Measurements from ENCODE around the gene GIT1. TPM values are rescaled to one million over a fixed set of nuclear protein-coding genes. Genes with fewer than 3 reads are reported as not detected.

GIT1 gene
- total and polyA plus RNA-seq, 2 donors = 14.2 to 32.8 TPM

DNA sequence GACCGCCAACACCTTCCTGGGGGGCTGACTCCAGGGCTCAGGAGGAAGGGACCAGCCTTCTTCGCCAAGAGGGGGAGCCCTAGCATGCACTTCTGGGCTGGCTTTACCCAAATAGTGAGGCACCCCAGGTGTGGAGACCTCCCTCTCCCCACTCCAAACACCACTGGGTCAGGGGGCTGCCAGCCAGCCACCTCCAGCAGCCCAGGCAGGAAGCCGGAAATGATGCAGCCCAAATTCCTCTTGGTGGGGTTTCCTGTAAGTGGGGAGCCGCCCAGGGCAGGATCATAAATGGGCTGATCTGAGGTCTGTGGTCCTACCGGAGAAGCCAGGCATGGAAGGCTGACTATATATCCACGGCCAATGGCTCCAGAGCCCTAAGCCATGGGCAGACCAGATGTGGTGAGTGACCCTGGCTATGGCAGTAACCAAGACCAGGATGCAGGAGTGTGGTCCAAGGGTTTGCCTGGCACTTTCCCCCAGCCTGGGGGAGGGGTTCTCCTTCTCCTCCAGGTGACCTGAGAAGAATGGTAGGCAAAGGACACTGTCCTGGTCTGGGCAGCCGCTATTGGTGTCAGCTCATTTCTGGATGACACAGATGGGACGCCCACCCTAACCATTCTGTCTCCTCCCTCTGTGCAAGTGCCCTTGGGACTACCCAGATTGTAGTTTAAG lies 4.2 kb downstream of the GIT1 start:
- Histone ChIP-seq H3K4me1 (ENCODE audit: insufficient read depth) (no peaks in the 10 kb centered on the region), H3K4me3 (ENCODE audit: low read depth, low read length) (no peak overlapping the region), H3K27ac (ENCODE audit: low read depth) (no peak overlapping the region), H3K36me3 (ENCODE audit: insufficient read depth) (no peaks in the 10 kb centered on the region)
- DNase-seq (ENCODE audit: extremely low spot score) = no peak
- WGBS = 72% methylated on average over 8 of the region's 8 CpGs

DNA sequence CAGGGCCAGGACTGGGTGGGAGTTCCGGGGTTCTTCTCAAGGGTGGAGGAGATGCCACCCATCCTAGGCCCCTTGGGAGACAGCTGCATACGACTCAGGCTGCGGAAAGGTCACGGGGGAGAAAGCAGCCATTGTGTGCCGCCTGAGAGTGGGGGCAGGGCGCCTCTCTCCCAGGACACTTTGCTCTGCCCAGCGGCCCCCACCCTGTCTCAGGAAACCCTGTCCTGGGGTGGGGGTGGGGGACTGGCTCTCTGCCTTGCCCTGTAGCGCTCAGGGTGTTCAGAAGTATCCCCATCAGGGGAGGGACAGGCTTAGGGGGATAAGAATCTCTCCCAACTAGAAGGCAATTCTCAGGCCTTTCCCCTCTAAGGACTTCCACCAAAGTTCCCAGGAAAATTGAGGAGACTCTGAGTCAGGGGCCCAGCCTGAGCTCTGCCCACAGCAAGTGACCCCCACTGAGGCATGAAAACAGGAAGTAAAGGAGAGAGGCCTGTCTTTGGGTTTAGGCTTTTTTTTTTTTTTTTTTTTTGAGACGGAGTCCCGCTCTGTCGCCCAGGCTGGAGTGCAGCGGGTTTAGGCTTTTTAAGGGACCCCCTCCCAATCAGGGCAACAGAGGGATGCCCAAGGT lies 4.9 kb downstream of the GIT1 start:
- no peak for DNase-seq (ENCODE audit: extremely low spot score)
- H3K4me1 ChIP-seq (ENCODE audit: insufficient read depth) = no peaks in the 10 kb centered on the region
- 74% methylated on average over 12 of the region's 12 CpGs for WGBS
- H3K36me3 ChIP-seq (ENCODE audit: insufficient read depth) = no peaks in the 10 kb centered on the region
- H3K27ac ChIP-seq (ENCODE audit: low read depth) = no peak overlapping the region
- H3K4me3 ChIP-seq (ENCODE audit: low read depth, low read length) = no peak overlapping the region

DNA sequence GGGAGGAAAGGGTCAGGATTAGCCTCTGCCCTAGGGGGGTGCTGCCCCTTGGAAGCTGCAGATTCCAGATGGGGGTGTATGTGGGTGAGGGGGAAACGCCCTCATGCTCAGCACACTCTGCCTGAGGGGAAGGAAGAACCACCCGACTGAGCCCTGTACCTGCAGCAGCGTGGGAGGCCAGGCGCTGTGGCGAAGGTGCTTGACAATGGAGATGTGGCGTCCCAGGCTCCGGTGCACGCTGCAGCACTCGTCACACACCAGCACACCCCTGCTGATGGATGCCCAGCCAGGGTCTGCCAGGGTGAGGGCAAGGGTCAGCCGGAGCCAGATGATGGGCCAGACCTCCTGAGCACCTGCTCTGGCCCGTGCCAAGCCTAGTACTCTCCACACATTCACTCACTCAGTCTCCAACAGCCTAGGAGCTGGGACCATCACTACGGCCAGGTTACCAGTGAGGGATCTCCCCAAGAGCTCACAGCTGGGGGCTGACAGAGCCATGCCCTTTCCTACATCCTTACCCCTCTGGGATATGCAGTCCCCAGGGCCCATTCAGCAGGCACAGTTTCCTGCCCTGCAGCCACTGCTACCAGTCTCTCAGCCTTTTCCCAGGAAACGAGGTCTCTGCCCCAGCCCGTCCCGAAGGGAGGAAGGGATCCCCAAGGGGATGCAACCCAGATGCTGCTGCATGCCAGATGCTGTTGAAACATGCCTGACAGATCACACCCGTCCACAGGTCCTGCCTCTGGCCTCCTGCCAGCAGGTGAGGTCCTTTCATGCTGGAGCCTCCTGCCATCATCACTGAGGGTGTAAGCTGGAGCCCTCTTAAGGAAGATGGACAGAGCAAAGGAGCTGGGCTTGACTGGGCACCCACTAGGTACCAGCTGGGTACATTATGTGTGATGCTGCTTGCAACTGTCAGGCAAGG lies 5.9 kb downstream of the GIT1 start:
- H3K36me3 ChIP-seq (ENCODE audit: insufficient read depth) = no peaks in the 10 kb centered on the region
- WGBS = 88% methylated on average over 16 of the region's 16 CpGs
- no peaks in the 10 kb centered on the region for H3K4me1 ChIP-seq (ENCODE audit: insufficient read depth)
- DNase-seq (ENCODE audit: extremely low spot score) = no peak
- no peak overlapping the region for H3K27ac ChIP-seq (ENCODE audit: low read depth)
- no peak overlapping the region for H3K4me3 ChIP-seq (ENCODE audit: low read depth, low read length)

DNA sequence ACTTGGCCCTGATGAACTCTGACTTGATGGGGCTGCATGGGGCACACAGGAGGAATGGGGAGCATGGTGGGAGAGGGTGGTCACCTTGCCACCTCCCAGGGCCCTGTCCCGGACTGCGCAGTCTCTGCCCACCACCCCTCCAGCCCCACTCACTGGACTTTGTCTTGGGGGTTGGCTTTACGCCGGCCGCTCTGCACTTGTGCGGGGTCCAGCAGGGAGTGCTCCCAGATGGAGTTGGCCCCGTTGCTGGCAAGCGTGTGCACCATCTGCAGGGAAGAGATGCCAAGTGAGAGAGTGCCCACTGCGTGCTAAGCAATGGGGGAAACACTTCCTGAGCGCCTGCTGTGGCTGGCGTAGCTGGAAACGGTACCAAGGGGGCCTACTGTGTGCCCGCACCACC lies 6.7 kb downstream of the GIT1 start:
- Histone ChIP-seq H3K4me1 (ENCODE audit: insufficient read depth) (no peaks in the 10 kb centered on the region), H3K4me3 (ENCODE audit: low read depth, low read length) (no peak overlapping the region), H3K27ac (ENCODE audit: low read depth) (no peak overlapping the region), H3K36me3 (ENCODE audit: insufficient read depth) (no peaks in the 10 kb centered on the region)
- no peak for DNase-seq (ENCODE audit: extremely low spot score)
- WGBS = 94% methylated on average over 13 of the region's 13 CpGs

DNA sequence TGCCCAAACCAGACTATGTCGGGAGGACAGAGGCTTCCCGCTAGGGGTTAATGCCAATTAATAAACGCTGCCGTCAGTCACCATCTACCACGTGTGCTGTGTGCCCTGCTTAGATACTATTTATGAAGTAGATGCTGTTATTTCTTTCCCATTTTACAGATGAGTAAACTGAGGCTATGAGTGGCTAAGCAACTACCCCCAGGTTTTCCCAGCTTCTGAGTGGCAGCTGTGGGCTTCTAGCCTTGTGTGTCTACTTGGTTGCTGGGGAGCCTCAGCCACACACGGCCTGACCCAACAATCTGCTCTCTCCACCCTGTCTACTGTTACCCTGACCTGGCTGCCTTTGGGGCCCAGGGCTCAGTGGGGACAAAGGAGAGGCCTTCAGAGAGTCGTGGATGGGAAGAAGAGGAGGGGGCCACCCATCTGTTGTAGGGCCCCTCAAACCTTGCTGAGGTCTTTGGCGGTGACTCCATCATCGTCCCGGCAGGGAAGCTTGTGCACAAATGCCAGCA lies 7.1 kb downstream of the GIT1 start:
- no peaks in the 10 kb centered on the region for H3K36me3 ChIP-seq (ENCODE audit: insufficient read depth)
- no peak overlapping the region for H3K27ac ChIP-seq (ENCODE audit: low read depth)
- H3K4me3 ChIP-seq (ENCODE audit: low read depth, low read length) = no peak overlapping the region
- WGBS = 80% methylated on average over 10 of the region's 10 CpGs
- no peaks in the 10 kb centered on the region for H3K4me1 ChIP-seq (ENCODE audit: insufficient read depth)
- no peak for DNase-seq (ENCODE audit: extremely low spot score)

DNA sequence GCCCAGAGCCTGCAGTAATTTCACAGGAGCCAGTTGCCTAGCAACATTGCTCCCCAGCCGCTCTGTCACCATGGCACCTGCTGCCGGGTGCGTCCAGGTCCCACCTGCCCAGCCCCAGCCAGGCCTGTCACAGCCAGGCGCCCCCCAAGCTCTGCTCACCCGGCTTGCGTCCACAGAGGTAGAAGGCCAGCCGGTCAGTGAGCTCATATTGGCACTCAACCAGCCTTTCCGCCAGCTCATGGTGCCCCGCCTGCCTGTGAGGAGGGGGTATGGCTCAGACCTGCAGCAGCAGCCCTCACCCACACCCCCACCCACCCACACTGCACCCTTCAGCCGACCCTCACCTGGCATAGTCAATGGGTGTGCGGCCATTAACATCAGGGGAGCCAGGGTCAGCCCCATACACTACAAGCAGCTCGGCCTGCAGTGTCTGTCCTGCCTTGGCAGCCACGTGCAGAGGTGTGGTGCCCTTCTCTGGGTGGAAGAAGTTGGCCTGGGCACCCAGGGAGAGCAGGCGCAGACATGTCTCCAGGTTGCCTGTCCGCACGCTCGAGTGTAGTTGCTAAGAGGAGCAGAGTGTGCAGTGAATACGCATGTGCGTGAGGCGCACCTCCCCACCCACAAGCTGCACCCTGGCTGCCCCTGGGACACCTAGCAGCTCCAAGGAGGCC lies 7.7 kb downstream of the GIT1 start:
- DNase-seq (ENCODE audit: extremely low spot score) = no peak
- H3K36me3 ChIP-seq (ENCODE audit: insufficient read depth) = no peaks in the 10 kb centered on the region
- no peaks in the 10 kb centered on the region for H3K4me1 ChIP-seq (ENCODE audit: insufficient read depth)
- H3K27ac ChIP-seq (ENCODE audit: low read depth) = no peak overlapping the region
- no peak overlapping the region for H3K4me3 ChIP-seq (ENCODE audit: low read depth, low read length)
- 84% methylated on average over 20 of the region's 20 CpGs for WGBS

DNA sequence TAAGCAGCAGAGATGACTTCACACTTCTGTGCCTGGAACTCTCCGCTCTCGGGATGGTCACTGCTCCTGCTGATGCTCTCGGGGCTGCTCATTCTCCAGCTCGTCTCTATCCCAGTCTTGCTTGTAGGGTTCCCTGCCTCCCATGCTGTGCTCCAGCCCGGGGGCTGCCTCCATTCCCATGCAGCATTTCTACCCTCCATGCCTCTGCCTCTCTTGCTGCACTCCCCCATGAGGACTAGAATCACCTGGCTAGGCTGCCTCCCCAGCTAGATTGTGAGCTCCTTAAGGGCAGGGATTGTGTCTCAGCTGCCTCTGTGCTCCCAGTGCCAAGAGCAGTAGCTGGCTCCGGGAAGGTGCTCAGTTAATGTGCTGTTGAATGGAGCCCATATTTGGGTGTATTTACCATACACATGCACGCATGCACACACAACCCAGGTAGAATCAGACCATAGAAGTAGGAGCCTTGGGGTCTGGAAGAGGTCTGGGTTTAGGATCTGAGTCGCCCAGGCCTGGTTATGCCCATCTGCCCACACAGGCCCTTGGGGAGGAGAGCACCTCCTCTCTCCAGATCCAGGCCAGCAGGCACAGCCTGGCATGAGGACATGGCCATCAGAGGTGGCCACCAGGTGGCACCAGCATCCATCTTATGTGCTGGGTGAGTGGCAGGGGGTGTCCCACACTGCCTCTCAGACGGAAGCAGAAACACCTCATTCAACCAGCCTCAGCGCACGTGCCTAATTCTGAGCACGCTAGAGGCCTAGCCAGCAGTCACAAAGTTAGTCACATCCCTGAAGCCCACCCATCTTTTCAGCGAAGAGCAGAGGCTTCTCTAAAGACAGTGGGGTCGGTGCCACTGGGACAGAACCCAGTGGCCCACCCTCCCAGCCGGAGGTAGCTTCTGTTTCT lies 9.3 kb downstream of the GIT1 start:
- Histone ChIP-seq H3K4me3 (ENCODE audit: low read depth, low read length) (no peak overlapping the region), H3K4me1 (ENCODE audit: insufficient read depth) (no peaks in the 10 kb centered on the region), H3K36me3 (ENCODE audit: insufficient read depth) (peaks cover 4% of the 10 kb centered on the region), H3K27ac (ENCODE audit: low read depth) (no peak overlapping the region)
- DNase-seq (ENCODE audit: extremely low spot score) = no peak
- 62% methylated on average over 15 of the region's 15 CpGs for WGBS

DNA sequence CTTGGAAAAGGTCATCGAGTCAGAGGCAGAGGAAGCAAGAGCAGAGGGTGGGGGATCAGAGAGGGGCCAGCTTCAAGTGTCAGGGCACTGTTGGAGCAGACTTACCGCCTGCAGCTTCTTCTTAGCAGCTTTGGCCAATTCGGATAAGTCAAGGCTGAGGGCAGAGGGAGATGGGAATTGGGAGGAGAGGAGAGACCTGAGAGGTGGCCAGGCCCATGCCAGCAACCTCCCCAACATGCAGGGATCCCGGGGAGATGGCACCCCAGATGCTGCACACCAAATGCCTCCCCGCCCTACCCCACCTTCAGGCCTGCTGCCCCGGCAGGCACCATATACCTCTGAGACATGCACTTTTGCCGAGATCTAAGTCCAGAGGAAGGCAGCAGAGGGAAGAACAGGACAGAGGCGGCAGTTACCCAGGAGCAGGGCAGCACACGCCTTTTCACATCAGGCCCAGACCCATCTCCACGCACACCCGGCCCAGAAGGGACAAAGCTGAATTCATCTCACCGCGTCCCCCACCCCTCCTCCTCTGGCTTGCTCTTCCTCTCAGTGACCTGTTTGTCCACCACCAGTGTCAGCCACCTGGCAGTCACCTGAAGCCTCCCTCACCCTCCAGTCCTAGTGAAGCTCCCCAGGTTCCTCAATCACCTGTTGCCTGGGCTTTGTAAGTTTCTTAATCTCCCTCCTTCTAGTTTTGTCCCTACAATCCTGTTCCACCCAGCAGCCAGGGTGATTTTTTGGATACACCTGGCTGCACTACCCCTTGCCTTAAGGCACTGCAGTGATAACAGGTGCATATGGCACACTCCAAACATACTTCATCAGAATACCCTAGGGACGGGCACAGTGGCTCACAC lies 10.6 kb downstream of the GIT1 start:
- Histone ChIP-seq H3K4me3 (ENCODE audit: low read depth, low read length) (no peak overlapping the region), H3K36me3 (ENCODE audit: insufficient read depth) (peaks cover 4% of the 10 kb centered on the region), H3K4me1 (ENCODE audit: insufficient read depth) (no peaks in the 10 kb centered on the region), H3K27ac (ENCODE audit: low read depth) (no peak overlapping the region)
- WGBS = 93% methylated on average over 14 of the region's 14 CpGs
- no peak for DNase-seq (ENCODE audit: extremely low spot score)

DNA sequence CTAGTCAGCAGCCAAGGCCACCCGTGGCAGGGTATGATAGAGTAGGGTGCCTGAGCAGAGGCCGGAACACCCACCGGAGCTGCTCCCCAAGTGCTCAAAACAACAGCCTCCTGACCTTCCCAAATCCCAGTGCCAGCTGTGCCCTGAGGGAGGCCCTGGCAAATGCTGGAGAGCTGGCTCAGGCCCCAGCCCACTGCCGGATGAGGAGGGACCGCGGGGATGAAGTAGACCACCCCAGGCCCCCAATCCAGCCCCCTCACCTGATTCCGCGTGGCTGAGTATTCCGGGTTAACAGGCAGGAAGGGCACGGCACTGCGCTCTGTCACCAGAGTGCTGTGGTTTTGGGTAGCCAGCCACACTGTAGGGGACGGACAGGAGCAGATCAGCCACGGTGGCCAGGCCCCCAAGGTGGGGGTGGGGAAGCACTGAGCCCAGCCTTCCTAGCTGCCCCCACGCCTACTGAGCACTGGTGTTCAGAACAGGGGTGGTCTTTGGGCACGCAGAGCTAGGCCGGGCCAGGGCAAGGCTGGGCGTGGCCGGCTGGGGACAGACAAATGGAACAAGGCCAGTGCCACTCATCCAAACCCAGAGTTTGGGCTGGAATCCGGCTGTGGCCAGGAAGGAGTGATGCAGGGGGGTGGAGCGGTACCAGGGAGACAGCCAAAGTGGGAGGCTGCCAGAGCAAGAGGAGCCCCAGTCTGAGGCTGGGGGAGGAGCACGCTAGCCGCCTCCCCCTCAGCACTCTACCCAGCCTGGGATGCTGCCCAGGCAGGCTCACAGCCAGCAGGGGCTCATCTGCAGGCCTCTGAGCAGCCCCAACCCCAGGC lies 11.8 kb downstream of the GIT1 start:
- no peak for DNase-seq (ENCODE audit: extremely low spot score)
- 68% methylated on average over 22 of the region's 22 CpGs for WGBS
- no peak overlapping the region for H3K4me3 ChIP-seq (ENCODE audit: low read depth, low read length)
- H3K27ac ChIP-seq (ENCODE audit: low read depth) = no peak overlapping the region
- H3K36me3 ChIP-seq (ENCODE audit: insufficient read depth) = peaks cover 4% of the 10 kb centered on the region
- no peaks in the 10 kb centered on the region for H3K4me1 ChIP-seq (ENCODE audit: insufficient read depth)

DNA sequence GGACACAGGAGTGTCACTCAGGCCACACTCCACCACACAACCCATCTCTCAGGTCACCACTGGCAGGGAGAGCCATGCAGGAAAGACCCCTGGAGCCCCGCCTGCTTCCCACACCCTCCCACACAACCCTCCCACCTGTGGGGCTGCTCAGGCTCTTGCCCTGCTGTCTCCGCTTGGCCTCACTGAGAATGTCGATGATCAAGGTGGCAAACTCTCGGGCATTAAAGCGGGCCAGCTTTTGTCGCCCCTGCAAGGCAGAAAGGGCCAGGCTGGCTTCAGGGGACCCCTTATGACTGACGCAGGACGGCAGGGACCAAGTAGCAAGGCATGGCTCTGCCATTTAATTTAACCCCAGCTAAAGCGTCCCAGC lies 12.5 kb downstream of the GIT1 start:
- DNase-seq (ENCODE audit: extremely low spot score) = no peak
- peaks cover 4% of the 10 kb centered on the region for H3K36me3 ChIP-seq (ENCODE audit: insufficient read depth)
- H3K4me1 ChIP-seq (ENCODE audit: insufficient read depth) = no peaks in the 10 kb centered on the region
- H3K27ac ChIP-seq (ENCODE audit: low read depth) = no peak overlapping the region
- WGBS = 97% methylated on average over 9 of the region's 9 CpGs
- H3K4me3 ChIP-seq (ENCODE audit: low read depth, low read length) = no peak overlapping the region

DNA sequence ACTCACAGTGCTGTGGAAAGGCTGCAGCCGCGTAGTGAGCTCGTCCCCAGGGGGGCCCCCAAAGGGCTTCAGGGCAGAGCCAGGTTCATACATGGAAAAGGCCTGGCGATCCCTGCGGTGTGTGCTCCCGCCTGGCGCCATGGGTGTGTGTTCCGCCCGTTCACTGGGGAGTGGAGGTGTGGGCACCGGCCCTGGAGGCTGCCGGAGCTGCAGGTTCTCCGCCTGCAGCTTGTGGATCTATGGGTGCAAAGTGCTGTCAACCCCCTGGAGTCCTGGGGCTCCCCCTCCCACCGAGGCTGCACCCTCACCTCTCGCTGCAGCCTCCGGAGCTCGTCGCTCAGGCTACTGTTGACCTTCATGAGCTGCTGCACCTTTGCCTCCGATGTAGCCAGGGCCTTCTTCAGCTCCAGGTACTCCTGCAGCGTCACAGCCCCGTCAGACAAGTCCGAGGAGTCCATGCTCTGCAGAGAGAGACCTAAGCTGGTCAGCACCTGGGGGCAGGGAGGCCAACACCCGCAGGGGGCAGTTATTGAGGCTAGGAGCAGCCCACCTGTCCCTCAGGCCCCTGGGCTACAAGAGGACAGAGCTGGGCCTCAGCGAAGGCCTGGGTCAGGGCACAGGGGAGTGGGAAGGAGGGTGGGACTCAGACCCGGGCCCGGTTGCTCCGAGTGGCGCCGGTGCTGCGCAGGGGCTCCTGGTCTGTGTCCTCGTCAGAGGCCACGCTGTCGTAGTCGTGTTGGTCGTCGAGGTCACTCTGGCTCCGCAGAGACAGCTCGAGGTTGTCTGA lies 13.0 kb downstream of the GIT1 start:
- Histone ChIP-seq H3K36me3 (ENCODE audit: insufficient read depth) (peaks cover 4% of the 10 kb centered on the region), H3K4me1 (ENCODE audit: insufficient read depth) (no peaks in the 10 kb centered on the region), H3K27ac (ENCODE audit: low read depth) (no peak overlapping the region), H3K4me3 (ENCODE audit: low read depth, low read length) (no peak overlapping the region)
- no peak for DNase-seq (ENCODE audit: extremely low spot score)
- 92% methylated on average over 37 of the region's 37 CpGs for WGBS
